ENCODE data around the gene GNB5.

GNB5 gene

GRCh38 chr15:52154896-52155865 lies 36.0 kb downstream of the GNB5 start:
- Histone ChIP-seq H3K4me3 (ENCODE audit: low read depth, low read length) (no peak overlapping the region), H3K79me2 (no peaks in the 10 kb centered on the region), H2AFZ (no peak overlapping the region), H3K4me1 (no peaks in the 10 kb centered on the region), H3K4me2 (ENCODE audit: low read length) (no peak overlapping the region), H3K27ac (no peak overlapping the region), H3K9me3 (ENCODE audit: control insufficient read depth, low read length) (no peaks in the 10 kb centered on the region), H3K9ac (no peak overlapping the region), H3K36me3 (ENCODE audit: control insufficient read depth, insufficient read depth, low read length) (no peaks in the 10 kb centered on the region), H3K27me3 (ENCODE audit: control insufficient read depth, insufficient read depth, low read length) (no peaks in the 10 kb centered on the region)
- TF ChIP-seq, protein P1, sequence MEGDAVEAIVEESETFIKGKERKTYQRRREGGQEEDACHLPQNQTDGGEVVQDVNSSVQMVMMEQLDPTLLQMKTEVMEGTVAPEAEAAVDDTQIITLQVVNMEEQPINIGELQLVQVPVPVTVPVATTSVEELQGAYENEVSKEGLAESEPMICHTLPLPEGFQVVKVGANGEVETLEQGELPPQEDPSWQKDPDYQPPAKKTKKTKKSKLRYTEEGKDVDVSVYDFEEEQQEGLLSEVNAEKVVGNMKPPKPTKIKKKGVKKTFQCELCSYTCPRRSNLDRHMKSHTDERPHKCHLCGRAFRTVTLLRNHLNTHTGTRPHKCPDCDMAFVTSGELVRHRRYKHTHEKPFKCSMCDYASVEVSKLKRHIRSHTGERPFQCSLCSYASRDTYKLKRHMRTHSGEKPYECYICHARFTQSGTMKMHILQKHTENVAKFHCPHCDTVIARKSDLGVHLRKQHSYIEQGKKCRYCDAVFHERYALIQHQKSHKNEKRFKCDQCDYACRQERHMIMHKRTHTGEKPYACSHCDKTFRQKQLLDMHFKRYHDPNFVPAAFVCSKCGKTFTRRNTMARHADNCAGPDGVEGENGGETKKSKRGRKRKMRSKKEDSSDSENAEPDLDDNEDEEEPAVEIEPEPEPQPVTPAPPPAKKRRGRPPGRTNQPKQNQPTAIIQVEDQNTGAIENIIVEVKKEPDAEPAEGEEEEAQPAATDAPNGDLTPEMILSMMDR (IDR thresholded peaks at IDR 0.05) = no peak

- Histone ChIP-seq H3K9ac (no peak overlapping the region), H3K9me3 (ENCODE audit: control insufficient read depth, low read length) (no peaks in the 10 kb centered on the region), H3K27me3 (ENCODE audit: control insufficient read depth, insufficient read depth, low read length) (no peaks in the 10 kb centered on the region), H3K4me2 (ENCODE audit: low read length) (no peak overlapping the region), H3K79me2 (no peaks in the 10 kb centered on the region), H2AFZ (no peak overlapping the region), H3K4me3 (ENCODE audit: low read depth, low read length) (no peak overlapping the region), H3K36me3 (ENCODE audit: control insufficient read depth, insufficient read depth, low read length) (no peaks in the 10 kb centered on the region), H3K27ac (no peak overlapping the region), H3K4me1 (no peaks in the 10 kb centered on the region)
- TF ChIP-seq, protein P1 (IDR thresholded peaks at IDR 0.05) = no peak
These were observed 37.0 kb downstream of the GNB5 start for GRCh38 chr15:52153900-52154895.

DNA sequence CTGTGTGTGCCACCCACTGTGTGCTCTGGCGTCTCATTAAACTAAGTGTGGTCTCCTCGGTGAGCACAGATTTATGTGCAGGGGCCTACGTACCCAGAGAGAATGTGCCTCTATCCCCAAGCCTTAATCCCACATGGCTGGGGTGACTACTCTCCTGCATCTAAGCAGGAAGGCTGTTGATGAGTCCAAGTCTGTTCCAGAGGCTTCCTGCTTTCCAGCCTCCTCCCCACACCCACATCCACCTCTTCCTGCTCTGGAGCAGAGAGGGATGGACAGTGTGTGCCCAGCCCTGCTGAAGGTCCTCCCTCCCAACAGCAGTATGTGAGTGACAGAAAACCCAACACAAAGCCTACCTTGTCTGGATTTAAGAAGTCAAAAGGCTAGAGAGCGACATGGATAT lies 39.8 kb downstream of the GNB5 start:
- Histone ChIP-seq H2AFZ (no peak overlapping the region), H3K27me3 (ENCODE audit: control insufficient read depth, insufficient read depth, low read length) (no peaks in the 10 kb centered on the region), H3K4me2 (ENCODE audit: low read length) (no peak overlapping the region)

GRCh38 chr15:52150871-52151270 lies 40.3 kb downstream of the GNB5 start:
- Histone ChIP-seq H3K79me2 (no peaks in the 10 kb centered on the region), H3K27me3 (ENCODE audit: control insufficient read depth, insufficient read depth, low read length) (no peaks in the 10 kb centered on the region), H3K36me3 (ENCODE audit: control insufficient read depth, insufficient read depth, low read length) (no peaks in the 10 kb centered on the region)

More for the DNA sequence above, 39.8 kb downstream of the GNB5 start:
- Histone ChIP-seq H3K4me3 (ENCODE audit: low read depth, low read length) (no peak overlapping the region), H3K4me1 (no peaks in the 10 kb centered on the region), H3K9ac (no peak overlapping the region), H3K27ac (no peak overlapping the region), H3K9me3 (ENCODE audit: control insufficient read depth, low read length) (no peaks in the 10 kb centered on the region), H3K79me2 (no peaks in the 10 kb centered on the region), H3K36me3 (ENCODE audit: control insufficient read depth, insufficient read depth, low read length) (no peaks in the 10 kb centered on the region)
- TF ChIP-seq, protein P1 (IDR thresholded peaks at IDR 0.05) = no peak

More at GRCh38 chr15:52150871-52151270, 40.3 kb downstream of the GNB5 start:
- H2AFZ ChIP-seq = no peak overlapping the region
- H3K9ac ChIP-seq = no peak overlapping the region
- TF ChIP-seq, protein P1 (IDR thresholded peaks at IDR 0.05) = no peak
- no peak overlapping the region for H3K4me3 ChIP-seq (ENCODE audit: low read depth, low read length)
- no peaks in the 10 kb centered on the region for H3K4me1 ChIP-seq
- H3K27ac ChIP-seq = no peak overlapping the region
- no peaks in the 10 kb centered on the region for H3K9me3 ChIP-seq (ENCODE audit: control insufficient read depth, low read length)
- H3K4me2 ChIP-seq (ENCODE audit: low read length) = no peak overlapping the region
